PFSK-1 (cell line): ENCODE data around the gene TRIM65.

Experiments
- POLR2AphosphoS5 ChIP-seq: IDR thresholded peaks from 2 replicates; pipeline ENCODE4 v1.6.1; 2012; ENCODE audit warnings: low read depth, mild to moderate bottlenecking, control low read depth, low read length, moderate library complexity
- SIN3A ChIP-seq: IDR thresholded peaks from 2 replicates; pipeline ENCODE4 v1.6.1; 2012; ENCODE audit warnings: mild to moderate bottlenecking, low read length, moderate library complexity, borderline replicate concordance; ENCODE audit not compliant: insufficient read depth
- TAF1 ChIP-seq: IDR thresholded peaks from 2 replicates; pipeline ENCODE4 v1.6.1; 2012; ENCODE audit warnings: low read length, control low read depth, borderline replicate concordance; ENCODE audit not compliant: insufficient read depth
- TF ChIP-seq, protein P1 (sequence below), 2 experiments: IDR thresholded peaks; 2 replicates each; pipeline versions ENCODE4 v1.6.1 to v1.8.0; 2011 to 2012; ENCODE audit warnings: low read depth in 2 of 2, low read length in 2 of 2, control low read depth in 1 of 2, inconsistent platforms in 1 of 2, mild to moderate bottlenecking in 1 of 2, moderate library complexity in 1 of 2; ENCODE audit not compliant: insufficient read depth in 1 of 2

DNA sequence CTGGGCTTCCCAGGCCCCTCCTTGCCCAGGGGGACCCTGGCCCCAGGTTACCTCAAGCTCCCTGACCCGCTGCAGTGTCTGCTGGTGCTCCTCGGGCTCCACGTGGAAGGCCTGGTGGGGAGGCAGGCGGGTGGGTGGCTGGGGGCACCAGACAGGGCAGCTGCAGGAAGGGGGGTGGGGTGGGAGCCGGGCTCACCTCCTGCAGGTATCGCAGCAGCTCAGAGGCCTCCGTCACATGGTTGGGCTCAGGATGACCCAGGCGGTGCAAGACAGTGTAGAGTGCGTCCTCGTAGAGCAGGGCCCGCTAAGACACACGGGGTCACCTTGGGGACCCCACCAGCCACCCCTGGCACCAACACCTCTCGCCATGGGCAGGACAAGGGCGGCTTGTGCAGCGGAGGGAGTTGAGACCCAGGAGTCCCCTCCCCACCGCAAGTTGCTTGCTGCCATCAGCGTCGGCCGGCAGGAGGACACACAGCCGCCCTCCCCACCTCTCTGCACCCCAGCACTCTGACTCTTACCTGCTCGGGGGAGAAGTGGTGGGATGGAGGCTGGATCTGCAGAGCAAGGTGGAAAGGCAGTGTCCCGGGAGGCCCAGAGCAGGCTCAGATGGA, 53.7 kb downstream of the TRIM65 start:
- TF ChIP-seq, protein P1, sequence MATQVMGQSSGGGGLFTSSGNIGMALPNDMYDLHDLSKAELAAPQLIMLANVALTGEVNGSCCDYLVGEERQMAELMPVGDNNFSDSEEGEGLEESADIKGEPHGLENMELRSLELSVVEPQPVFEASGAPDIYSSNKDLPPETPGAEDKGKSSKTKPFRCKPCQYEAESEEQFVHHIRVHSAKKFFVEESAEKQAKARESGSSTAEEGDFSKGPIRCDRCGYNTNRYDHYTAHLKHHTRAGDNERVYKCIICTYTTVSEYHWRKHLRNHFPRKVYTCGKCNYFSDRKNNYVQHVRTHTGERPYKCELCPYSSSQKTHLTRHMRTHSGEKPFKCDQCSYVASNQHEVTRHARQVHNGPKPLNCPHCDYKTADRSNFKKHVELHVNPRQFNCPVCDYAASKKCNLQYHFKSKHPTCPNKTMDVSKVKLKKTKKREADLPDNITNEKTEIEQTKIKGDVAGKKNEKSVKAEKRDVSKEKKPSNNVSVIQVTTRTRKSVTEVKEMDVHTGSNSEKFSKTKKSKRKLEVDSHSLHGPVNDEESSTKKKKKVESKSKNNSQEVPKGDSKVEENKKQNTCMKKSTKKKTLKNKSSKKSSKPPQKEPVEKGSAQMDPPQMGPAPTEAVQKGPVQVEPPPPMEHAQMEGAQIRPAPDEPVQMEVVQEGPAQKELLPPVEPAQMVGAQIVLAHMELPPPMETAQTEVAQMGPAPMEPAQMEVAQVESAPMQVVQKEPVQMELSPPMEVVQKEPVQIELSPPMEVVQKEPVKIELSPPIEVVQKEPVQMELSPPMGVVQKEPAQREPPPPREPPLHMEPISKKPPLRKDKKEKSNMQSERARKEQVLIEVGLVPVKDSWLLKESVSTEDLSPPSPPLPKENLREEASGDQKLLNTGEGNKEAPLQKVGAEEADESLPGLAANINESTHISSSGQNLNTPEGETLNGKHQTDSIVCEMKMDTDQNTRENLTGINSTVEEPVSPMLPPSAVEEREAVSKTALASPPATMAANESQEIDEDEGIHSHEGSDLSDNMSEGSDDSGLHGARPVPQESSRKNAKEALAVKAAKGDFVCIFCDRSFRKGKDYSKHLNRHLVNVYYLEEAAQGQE (IDR thresholded peaks at IDR 0.05; ENCODE audit: insufficient read depth in 1 of 2, low read depth in 2 of 2, low read length in 2 of 2): no peak
- TF ChIP-seq TAF1: no peak
- no peak for TF ChIP-seq SIN3A
- TF ChIP-seq POLR2AphosphoS5: no peak
